GM18870 (cell line): ENCODE data around the gene HYAL1.

ENCODE experiments used
- ATAC-seq: cut with Tn5 transposase; IDR thresholded peaks from one replicate; pipeline ENCODE4 v1.9.1; 2021; ENCODE audit warnings: moderate library complexity; ENCODE audit not compliant: unreplicated experiment

Gene HYAL1

DNA sequence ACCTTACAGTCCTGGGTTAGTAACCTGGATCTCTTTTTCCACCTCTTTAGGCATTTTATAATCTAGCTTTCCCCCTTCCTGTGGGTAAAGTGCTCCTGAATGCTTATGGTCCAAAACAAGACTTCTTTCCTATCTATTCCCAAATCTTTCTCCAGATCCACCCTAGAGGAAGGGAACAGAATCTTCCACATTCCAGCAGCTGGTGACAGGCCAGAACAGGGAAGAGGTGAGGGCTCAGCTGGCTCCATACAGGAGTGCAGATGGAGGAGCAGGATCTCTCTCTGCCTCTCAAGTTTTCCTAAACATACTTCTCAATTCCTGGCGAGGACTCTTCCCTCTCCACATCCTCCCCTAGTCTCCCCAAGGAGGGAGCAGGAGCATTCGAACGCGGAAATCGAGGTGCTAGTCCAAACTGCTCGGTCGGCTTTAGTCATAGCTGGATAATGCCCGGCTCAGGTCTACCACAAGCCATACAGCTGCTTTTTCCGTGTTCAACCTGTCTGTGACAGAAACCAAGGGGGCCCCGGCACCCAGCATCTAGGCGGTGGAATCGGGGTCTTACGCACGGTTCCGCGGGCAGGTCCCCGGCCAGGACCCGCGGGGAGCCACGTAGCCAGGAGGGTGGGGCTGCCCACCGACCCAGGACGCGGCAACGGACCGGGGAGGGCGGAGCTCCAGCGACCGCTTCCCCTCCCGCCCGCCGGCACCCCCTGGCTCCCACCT lies 33.2 kb upstream of the HYAL1 start:
- ATAC-seq, result peak; percentile 23

DNA sequence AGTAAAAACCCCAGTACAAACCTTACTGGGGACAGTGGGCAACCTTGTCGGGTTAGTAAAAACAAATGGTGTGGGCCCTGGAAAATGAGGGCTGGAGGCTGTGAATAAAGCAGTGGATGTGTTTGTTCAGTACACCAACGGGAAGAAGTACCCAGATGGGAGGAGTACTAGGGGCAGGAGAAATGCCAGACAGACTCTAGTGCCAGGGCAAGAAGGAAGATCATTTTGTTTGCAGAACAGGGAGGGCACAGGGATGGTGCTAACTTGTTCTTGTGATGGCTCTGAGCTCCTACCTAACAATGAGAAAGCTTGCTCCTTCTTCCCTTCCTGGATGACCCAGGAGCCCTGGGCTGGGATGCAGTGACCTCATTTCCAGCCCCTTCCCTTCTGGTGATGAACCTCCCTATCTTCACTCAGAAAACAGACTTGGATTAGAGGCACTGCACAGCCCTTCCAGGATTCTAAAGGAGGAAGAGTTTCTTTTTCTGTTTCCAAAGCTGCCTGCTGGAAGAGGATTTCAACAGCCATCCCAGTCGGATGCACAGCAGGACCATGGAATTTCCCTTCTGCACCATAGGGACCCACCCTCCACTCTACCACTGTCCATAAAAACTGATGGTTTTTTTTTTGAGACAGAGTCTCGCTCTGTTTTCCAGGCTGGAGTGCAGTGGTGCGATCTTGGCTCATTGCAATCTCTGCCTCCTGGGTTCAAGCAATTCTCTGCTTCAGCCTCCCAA lies 31.1 kb upstream of the HYAL1 start:
- ATAC-seq, result no peak

DNA sequence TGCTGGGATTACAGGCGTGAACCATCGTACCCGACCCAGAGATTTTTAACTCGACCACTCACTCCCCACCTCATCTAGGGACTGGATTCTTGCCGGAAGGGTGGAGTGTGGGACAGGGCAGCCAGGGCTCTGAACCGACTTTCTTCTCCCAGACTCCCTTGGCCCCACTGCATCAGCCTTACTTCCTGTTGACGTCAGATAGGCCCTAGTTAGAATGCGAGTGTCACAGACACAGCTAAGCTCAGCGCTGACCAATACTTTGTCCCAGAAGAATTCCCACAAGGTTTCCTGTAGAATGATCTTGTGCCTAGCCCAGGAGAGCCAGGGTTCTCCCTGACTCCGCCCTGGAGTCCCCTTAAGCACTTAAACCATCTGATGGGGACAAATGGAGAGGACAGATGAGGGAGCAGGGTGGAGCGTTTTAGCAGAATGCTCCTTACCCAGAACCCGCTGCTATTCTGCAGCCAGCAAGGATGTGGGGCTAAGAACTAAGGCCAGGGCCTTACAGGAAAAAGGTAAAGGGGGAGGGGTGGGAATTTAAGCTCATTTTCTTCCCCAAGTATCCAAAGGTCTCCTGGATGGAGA lies 30.5 kb upstream of the HYAL1 start:
- ATAC-seq, result no peak

DNA sequence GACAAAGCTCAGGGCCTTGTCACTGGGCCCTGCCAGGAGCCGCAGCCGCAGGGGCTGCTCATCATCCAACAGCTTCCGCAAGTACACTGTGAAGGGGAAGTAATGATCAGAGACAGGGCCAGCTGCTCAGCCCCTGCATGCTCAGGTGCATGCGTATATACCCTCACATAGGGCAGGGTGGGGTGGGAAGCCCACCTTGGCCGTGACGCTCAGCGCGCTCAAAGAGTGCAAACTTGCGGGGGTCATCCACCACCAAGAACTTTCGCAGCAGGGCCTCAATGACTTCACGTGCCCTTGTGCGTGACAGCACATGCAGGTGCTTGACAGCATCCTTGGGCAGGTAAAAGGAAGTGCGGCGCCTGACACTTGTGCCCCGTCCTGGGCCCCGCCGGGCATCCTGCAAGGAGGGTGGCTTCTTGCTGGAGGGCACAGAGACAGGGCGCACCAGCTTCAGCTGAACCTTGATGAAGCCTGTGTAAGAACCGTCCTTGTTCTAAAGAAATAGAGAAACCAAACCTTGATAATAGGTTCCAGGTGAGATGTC lies 28.1 kb upstream of the HYAL1 start:
- no peak for ATAC-seq

DNA sequence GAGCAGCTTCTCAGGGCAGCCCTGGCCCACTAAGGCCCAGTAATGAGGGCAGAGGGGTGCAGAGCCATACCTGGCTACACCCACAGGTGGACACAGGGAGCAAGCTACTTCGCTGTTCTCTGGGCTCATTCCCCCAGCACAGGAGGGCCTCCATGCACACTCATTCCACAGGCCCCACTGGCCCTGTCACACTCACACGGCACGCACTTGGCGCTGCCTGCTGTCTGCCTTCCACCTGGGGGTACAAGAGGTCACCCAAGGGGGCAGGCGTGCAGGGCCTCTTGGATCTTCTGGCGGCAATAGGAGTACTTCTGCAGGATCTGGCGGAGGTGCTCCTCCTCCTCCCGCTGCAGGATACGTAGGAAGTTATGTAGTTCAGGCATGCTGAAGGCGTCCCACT lies 27.0 kb upstream of the HYAL1 start:
- ATAC-seq, result no peak

DNA sequence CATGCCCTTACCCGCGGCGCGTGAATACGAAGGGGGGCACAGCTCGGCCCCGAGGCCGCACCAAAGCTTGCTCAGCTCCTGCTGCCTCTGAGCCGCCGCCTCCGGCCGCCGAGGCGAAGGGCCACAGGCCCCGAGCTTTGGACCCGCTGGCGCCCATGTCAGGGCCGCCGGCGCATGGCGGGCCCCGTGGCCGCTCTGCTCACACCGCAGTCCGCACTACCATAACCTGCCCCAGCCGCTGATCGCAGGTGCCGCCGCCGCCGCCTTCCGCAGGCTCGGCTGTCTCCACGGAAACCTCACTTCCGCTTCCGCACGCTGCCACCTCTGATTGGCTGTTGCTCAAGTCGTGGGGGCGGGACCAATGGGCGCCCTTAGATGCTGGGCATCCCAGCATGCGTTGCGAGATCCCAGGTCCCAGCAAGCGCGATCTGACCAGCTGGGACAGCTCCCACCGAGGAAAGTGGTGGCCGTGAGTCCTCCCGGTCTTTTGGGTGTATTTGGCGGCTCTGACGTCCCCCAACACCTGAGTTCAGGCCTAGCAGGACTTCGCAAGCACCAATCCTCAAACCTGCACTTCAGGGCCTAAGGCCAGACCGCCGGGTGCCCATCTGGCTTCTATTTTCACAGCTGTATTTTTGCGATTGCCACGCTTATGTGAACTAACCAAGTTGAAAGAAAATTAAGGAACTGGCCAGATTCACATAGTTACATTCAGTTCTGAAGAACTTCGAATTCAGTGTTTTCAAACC lies 24.7 kb upstream of the HYAL1 start, which contains the start of gene TUSC2:
Gene TUSC2 (minus strand): TSS at position 281 of the 749 bp plus-strand sequence. CDS start 124 bp downstream, at position 157.
- ATAC-seq, result peak; percentile 70

DNA sequence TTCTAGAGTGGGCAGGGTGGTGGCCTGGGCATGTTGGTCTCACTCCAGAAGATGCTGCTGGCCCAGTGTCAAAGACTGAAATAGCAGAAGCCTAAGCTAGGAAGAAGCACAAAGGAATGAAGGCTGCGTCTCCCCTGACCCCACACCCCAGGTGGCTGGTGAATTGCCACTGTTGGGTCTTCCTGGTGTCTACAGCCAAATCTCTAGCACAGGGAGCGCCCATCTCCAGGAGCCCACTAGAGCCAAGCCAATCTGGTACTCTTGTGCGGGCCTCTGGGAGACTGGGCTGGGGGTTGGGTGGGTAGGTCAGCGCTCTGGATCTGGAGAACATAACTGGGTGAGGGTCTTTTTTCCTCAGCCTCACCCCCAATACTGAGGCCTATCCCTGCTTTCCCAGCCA lies 23.8 kb upstream of the HYAL1 start:
- ATAC-seq, result no peak

DNA sequence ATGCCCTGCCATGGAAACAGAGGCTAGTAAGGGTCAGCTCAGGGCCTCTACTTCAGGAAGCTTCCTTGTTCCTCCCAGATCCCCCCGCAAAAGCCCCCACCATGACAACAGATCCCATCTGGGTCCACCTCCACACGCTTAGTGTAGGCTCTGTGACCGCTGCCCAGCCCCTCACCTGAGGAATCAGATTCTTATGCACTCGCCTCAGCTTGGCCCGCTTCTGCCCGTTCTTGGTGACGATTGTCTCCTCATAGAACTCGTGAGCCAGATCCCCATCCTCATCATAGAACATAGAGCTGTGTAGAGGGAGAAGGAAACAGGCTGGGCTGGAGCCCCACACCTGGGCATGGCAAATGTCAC lies 22.8 kb upstream of the HYAL1 start:
- ATAC-seq, result no peak

DNA sequence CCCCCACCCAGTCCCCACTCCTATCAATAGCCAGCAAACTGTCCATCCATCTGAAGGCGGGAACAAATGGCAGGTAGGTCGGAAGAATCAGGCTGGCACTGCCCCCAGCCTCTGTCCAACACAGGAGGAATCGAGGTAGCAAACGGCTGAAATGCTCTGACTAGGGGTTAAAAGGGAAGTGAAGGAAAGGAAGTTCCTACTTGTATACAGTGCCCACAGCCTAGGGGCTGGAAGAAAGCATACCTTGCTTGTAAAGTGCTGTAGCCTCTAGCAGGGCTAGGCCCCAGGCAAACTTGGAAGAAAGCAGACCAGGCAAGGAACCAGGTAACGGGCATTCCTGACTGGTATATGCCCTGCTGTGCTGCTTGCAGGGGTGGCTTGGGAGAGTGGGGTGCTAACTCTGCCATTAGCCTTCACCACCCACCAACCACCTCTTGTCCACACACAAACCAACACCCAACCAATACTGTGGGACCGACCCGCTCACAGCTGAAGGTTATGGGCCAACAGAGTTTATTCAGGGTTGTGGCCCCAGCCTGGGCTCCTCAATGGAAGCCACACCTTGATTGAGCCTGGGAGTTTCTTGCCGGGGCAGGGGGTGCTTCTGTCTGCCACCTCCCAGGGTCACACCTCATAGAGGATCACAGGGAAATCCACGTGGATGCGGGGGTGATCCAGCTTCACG lies 22.3 kb upstream of the HYAL1 start:
- no peak for ATAC-seq

DNA sequence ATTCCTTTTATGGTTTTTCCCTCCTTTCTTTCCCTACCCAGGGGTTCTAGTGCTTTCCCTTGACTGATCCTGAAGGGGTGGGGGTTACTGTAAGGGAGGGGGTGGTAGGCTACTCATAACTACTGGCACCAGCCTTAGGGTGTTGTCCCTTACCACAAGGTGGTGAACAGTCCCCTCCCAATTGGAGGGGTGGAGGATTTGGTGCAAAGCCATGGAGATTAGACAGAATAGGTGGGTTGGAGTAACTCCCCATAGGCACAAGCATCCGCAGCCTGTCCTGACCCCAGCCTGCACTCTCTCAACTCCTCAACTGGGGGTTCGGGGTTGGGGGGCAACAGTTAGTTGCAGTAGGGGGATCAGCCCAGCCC lies 21.7 kb upstream of the HYAL1 start:
- ATAC-seq, result no peak

DNA sequence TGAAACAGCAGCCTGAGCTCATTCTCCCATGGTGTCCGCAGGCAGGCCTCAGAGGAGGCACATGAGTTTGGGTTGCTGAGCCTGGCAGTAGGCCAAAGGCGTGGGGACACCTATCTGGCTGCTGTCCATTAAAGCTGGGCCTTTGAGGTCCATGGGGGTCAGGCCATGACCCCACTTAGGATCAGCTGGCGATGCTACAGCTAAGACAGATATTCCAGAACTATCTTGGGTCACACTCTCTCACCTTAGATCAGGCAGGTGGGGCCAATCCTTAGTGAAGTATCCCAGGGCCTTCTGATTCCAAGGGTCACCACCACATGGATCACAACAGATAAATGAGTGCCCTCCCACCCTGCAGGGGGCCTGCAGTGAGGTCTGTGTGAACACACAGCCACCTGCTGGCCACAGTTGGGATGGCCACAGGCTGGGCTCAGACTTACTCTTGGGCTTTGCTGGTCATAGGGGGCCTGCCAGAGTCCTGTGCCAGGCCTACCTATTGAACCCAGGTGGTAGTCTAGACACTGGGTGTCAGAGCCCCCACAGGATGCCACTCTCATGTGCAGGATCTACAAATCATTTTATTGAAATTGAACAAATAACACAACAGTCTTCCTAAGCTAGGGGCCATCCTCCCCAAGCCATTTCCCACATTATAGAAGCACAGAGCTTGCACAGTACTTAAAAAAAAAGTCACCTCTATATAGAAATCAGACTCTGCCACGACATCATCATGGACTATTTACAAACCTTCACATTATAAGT lies 21.2 kb upstream of the HYAL1 start:
- no peak for ATAC-seq

DNA sequence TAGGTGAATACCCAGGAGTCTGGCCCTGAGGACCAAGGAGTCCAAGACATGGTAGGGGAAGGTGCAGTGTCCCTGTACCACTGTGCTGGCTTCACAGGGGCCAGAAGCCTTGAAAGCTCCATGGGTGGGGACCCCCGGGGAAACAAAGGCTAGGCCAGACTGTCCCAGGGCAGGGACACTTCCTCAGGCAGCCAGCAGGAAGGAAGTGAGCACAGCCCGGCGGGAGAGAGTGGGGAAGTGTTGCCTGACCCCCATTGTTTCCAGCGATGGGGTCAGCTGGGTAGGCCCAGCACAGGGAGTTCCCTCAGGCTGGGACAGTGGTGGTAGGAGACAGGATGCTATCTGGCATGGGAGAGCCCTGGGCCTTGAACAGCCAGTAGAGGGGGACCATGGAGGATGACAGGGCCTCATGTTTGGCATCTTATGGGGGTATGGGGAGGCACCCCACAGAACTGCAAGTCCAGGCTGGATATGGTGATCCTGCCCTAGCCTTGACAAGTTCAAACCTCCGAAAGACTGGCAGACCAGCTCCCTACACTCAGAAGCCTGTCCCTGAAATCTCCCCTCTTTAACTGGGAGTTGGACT lies 20.3 kb upstream of the HYAL1 start:
- ATAC-seq, result no peak

DNA sequence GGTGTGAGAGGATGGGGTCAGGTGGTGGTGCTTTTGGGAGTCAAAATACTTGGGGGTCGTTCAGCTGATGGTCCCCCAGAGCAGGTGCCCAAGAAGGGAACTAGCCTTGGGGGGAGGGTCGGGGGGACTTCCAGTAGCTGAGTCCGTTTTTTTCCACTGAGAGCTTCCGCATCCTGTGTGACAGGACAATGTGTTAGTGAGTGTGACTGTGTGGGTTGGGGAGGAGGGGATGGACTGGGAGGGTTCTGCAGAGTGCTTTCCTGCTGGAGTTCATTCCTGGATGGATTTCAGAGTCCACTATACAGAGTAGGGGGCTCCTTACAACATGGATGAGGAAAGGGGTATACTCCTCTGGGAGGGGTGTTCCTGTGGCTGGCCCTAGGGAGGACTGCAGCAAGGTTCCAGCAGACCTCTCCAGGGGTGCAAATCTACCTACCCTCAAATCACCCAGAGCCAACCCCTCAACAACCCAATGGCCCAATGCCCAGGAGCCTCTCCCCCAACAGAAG lies 19.8 kb upstream of the HYAL1 start:
- no peak for ATAC-seq

DNA sequence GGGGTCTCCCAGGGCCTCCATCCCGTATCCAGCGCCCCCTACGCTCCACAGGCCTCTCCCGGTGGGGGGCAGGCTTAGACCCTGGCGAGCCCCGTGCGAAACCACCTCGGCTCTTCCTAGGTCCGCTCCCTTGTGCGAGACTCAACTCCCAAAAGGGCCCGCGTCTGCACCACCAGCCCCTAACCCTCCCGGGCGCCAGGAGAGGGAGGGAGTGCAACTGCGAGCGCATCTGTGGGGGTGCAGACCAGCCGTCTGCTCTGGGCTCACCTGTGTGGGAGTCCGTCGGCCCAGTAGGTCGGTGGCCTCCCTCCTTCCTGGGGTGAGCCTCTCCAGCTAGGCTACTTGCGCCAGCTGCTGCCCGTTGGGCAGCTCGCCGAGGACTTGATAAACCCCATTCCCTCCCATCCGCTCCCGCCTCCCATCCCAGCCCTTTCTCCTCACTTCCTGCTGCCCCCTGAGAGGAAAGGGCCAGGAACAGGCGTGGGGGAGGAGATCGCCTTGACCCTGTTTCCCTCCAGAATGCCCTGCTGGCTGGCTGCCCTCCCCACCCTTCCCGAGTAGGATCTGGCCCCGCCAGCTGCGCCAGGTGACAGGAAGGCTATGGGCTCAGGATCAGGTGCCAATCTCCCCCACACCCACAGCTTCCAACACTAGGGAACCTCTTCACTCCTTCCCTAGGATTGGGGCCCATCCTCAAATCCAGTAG lies 19.2 kb upstream of the HYAL1 start, which contains the start of gene HYAL2:
Gene HYAL2 (minus strand): TSS at position 360 of the 706 bp plus-strand sequence. CDS start 2,256 bp downstream, outside the sequence.
- ATAC-seq, result no peak

DNA sequence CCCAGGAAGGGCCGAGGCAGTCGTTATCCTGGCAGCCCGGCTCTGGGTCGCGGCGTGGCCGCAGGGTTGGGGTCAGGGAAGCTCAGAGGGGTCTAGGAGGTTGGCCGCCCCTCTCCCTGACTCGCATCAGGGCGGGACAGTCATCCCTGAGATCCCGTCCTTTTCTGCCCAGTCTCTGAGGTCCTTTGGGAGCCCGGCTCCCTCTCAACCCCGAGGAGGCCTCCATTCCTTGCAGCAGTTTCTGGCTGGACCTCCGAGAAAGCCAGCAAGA lies 18.7 kb upstream of the HYAL1 start:
- no peak for ATAC-seq

DNA sequence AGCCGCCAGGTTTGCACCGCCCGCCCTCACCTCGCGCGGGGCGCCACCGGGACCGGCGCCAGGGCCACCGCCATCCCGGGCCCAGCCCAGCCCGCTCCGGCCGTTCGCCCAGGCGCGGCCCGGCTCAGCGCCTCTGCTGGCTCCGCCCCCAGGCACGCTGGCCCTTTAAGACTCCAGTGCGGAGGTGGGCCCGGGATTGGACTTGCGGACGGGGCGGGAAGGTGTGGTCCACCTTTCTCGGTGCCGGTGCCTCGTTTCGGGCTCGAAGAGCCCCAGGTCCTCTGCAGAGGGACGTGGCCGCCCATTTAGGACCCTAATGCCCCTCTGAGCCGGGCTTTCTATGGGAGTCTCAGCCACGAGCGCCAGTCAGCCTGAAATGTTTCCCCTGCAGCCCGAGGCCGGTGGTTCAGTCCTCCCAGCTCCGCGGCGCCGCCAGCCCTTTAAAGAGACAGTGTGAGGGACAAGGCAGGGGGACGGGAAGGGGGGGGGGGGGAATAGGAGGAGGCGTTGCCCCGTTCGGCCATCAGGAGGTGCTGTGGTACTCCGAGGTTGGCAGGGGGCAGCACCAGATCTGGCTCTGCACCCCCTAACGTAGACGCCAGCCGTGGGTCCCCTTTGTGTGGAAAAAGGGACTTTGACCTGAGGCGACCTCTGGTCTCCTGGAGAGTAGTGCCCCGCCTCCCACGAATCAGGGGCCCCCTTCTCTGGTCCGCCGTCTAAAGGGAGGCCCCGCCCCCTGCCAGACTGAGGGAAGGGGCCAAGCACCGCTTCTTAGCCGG lies 18.2 kb upstream of the HYAL1 start:
- peak; percentile 51 for ATAC-seq

DNA sequence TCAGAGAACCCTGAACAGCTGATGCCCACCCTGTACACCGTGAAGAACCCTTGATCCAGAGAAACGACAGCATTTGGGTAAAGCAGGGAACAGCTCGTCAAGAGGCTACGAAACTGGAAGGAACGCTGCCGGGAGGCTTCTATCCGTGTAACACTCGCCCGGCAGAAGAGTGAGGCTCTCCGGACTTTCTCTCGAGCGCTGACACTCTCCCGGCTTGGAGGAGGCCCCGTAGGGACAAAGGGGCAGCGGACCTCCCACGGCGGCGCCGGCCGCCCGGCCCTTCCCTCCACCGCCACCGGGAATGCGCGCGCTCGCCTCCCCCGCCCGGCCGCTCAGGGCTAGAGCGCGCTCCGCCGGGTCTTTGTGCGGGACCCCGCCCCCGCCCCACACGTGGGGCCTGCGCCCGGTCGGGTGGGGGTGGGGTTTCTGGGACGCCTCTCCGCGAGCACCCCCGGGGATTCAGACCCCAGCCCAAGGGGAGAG lies 17.5 kb upstream of the HYAL1 start:
- ATAC-seq, result peak; percentile 27
